H9 (cell line): ENCODE results near the gene PIPOX. TPM values are rescaled to one million over a fixed set of nuclear protein-coding genes. Genes with fewer than 3 reads are reported as not detected.
A peak's percentile ranks its signal among the peaks of the same experiment; 100 is the strongest.

ENCODE experiments used
- DNase-seq: peaks from one replicate; pipeline ENCODE4 v3.0.0-alpha.2; 2017
- H2AFZ ChIP-seq: one replicate; pipeline ENCODE4 v1.6.1; 2013; ENCODE audit warnings: mild to moderate bottlenecking, low read length, control low read depth, moderate library complexity
- H2AK5ac ChIP-seq: 2 replicates; pipeline ENCODE4 v1.6.1; 2013; ENCODE audit warnings: low read length, control low read depth, mixed read lengths; ENCODE audit not compliant: insufficient read length
- H2BK120ac ChIP-seq: one replicate; pipeline ENCODE4 v1.6.1; 2013; ENCODE audit warnings: low read depth, mild to moderate bottlenecking, low read length, control low read depth, inconsistent platforms; ENCODE audit not compliant: poor library complexity, severe bottlenecking
- H2BK12ac ChIP-seq: 2 replicates; pipeline ENCODE4 v1.6.1; 2013; ENCODE audit warnings: low read length, control low read depth, mixed read lengths, low read depth; ENCODE audit not compliant: insufficient read length
- H2BK15ac ChIP-seq: 2 replicates; pipeline ENCODE4 v1.6.1; 2013; ENCODE audit warnings: low read depth, low read length, control low read depth
- H2BK20ac ChIP-seq: one replicate; pipeline ENCODE4 v1.6.1; 2013; ENCODE audit warnings: low read depth, mild to moderate bottlenecking, low read length, control low read depth, inconsistent platforms; ENCODE audit not compliant: poor library complexity, severe bottlenecking
- H2BK5ac ChIP-seq: 2 replicates; pipeline ENCODE4 v1.6.1; 2013; ENCODE audit warnings: low read length, control low read depth, mixed read lengths; ENCODE audit not compliant: insufficient read length
- H3K14ac ChIP-seq: 2 replicates; pipeline ENCODE4 v1.6.1; 2013; ENCODE audit warnings: low read length, control low read depth; ENCODE audit not compliant: insufficient read depth
- H3K18ac ChIP-seq: 2 replicates; pipeline ENCODE4 v1.6.1; 2013; ENCODE audit warnings: low read depth, mild to moderate bottlenecking, mixed read lengths, low read length, control low read depth; ENCODE audit not compliant: insufficient read length
- H3K23ac ChIP-seq: 2 replicates; pipeline ENCODE4 v1.6.1; 2013; ENCODE audit warnings: low read length, control low read depth, mixed read lengths, low read depth; ENCODE audit not compliant: insufficient read length
- H3K23me2 ChIP-seq: 2 replicates; pipeline ENCODE4 v1.6.1; 2013; ENCODE audit warnings: low read depth, mild to moderate bottlenecking, mixed read lengths, low read length, control low read depth; ENCODE audit not compliant: insufficient read length, poor library complexity, severe bottlenecking
- H3K27ac ChIP-seq: 2 replicates; pipeline ENCODE4 v1.5.1; 2013; ENCODE audit warnings: low read length, control low read depth, mixed read lengths, low read depth; ENCODE audit not compliant: insufficient read length
- H3K27me3 ChIP-seq: 2 replicates; pipeline ENCODE4 v1.6.1; 2013; ENCODE audit warnings: low read length, control low read depth, inconsistent platforms; ENCODE audit not compliant: insufficient read depth
- H3K4ac ChIP-seq: 2 replicates; pipeline ENCODE4 v1.6.1; 2013; ENCODE audit warnings: low read depth, mild to moderate bottlenecking, control low read depth, inconsistent platforms, low read length, moderate library complexity
- H3K4me1 ChIP-seq: 2 replicates; pipeline ENCODE4 v1.6.1; 2013; ENCODE audit warnings: low read length, control low read depth, inconsistent platforms; ENCODE audit not compliant: insufficient read depth
- H3K4me2 ChIP-seq: 2 replicates; pipeline ENCODE4 v1.6.1; 2013; ENCODE audit warnings: low read length, control low read depth, mixed read lengths; ENCODE audit not compliant: insufficient read length, insufficient read depth
- H3K56ac ChIP-seq: 2 replicates; pipeline ENCODE4 v1.6.1; 2013; ENCODE audit warnings: low read depth, mild to moderate bottlenecking, mixed read lengths, low read length, control low read depth; ENCODE audit not compliant: insufficient read length
- H3K79me1 ChIP-seq: 2 replicates; pipeline ENCODE4 v1.6.1; 2013; ENCODE audit warnings: low read depth, mild to moderate bottlenecking, moderate library complexity, low read length, control low read depth, inconsistent platforms; ENCODE audit not compliant: insufficient read depth, poor library complexity, severe bottlenecking
- H3K79me2 ChIP-seq: 2 replicates; pipeline ENCODE4 v1.6.1; 2013; ENCODE audit warnings: low read length, control low read depth, inconsistent platforms; ENCODE audit not compliant: insufficient read depth
- H3K9ac ChIP-seq: 2 replicates; pipeline ENCODE4 v1.6.1; 2013; ENCODE audit warnings: low read length, control low read depth, mixed read lengths; ENCODE audit not compliant: insufficient read length; ENCODE audit errors: extremely low read depth
- H3K9me3 ChIP-seq: one replicate; pipeline ENCODE4 v1.6.1; 2013; ENCODE audit warnings: low read depth, low read length, inconsistent platforms; ENCODE audit not compliant: control insufficient read depth
- H3T11ph ChIP-seq: one replicate; pipeline ENCODE4 v1.6.1; 2013; ENCODE audit warnings: mild to moderate bottlenecking, low read length, control low read depth, inconsistent platforms
- H4K20me1 ChIP-seq: one replicate; pipeline ENCODE4 v1.6.1; 2013; ENCODE audit not compliant: control insufficient read depth, insufficient read length, insufficient read depth
- H4K5ac ChIP-seq: 2 replicates; pipeline ENCODE4 v1.6.1; 2013; ENCODE audit warnings: low read depth, mild to moderate bottlenecking, mixed read lengths, low read length, control low read depth; ENCODE audit not compliant: insufficient read length
- H4K8ac ChIP-seq: replicated peaks from 2 replicates; pipeline ENCODE4 v1.6.1; 2013; ENCODE audit warnings: low read length, control low read depth, mixed read lengths, low read depth; ENCODE audit not compliant: insufficient read length
- H4K91ac ChIP-seq: 2 replicates; pipeline ENCODE4 v1.6.1; 2013; ENCODE audit warnings: low read depth, mild to moderate bottlenecking, moderate library complexity, mixed read lengths, low read length, control low read depth; ENCODE audit not compliant: insufficient read length
- H3K27ac Mint-ChIP-seq, 3 experiments: 2 replicates in 2 of 3; 3 replicates in 1 of 3; pipeline ENCODE4 v1.8.0; 2020 to 2021; ENCODE audit warnings: mixed read lengths in 3 of 3, mild to moderate bottlenecking in 1 of 3, moderate library complexity in 1 of 3
- H3K27me3 Mint-ChIP-seq: 2 replicates; pipeline ENCODE4 v1.8.0; 2021; ENCODE audit warnings: low read depth, mild to moderate bottlenecking, moderate library complexity, mixed read lengths
- H3K36me3 Mint-ChIP-seq, 3 experiments: 2 replicates in 2 of 3; 3 replicates in 1 of 3; pipeline ENCODE4 v1.8.0; 2020 to 2021; ENCODE audit warnings: low read depth in 3 of 3, mixed read lengths in 3 of 3; ENCODE audit not compliant: insufficient read depth in 1 of 3
- H3K4me1 Mint-ChIP-seq, 2 experiments: 2 replicates each; pipeline ENCODE4 v1.8.0; 2020; ENCODE audit warnings: mixed read lengths in 2 of 2
- H3K4me3 Mint-ChIP-seq, 2 experiments: 2 replicates in 1 of 2; 3 replicates in 1 of 2; pipeline ENCODE4 v1.8.0; 2020 to 2021; ENCODE audit warnings: mild to moderate bottlenecking in 2 of 2, mixed read lengths in 2 of 2, moderate library complexity in 1 of 2
- H3K9me3 Mint-ChIP-seq, 2 experiments: 2 replicates in 1 of 2; 3 replicates in 1 of 2; pipeline ENCODE4 v1.8.0; 2020; ENCODE audit warnings: mild to moderate bottlenecking in 2 of 2, mixed read lengths in 2 of 2, moderate library complexity in 1 of 2
- CTCF ChIP-seq: fragments of 200-600 bp; sonication (generic); conservative IDR thresholded peaks from 3 replicates; pipeline ENCODE4 v1.8.0; 2021; ENCODE audit warnings: antibody characterized with exemption, mild to moderate bottlenecking
- WGBS: extraction: QIAGEN DNeasy Blood & Tissue Kit; methylation state at CpG from one replicate; pipeline ENCODE4 v1.1.7; 2013; ENCODE audit warnings: missing lambda C conversion rate, low lambda C conversion rate, mixed read lengths; ENCODE audit not compliant: insufficient read length; ENCODE audit errors: extremely low coverage; 5-methylcytosine and 5-hydroxymethylcytosine counted together
- total RNA-seq: library from RNA; stranded (reverse); gene quantifications from 2 replicates; pipeline ENCODE4 v1.2.1, GENCODE V29; 2021

PIPOX gene
- total RNA-seq, 1 experiment from 2014 or later = 30.1 TPM

GRCh38 chr17:29091606-29092289 is 48.8 kb downstream of the PIPOX start:
- H3K4me3 Mint-ChIP-seq = no peak overlapping the region
- Histone ChIP-seq H3K4me1 (peaks cover 3% of the 10 kb centered on the region), H3K79me1 (no peaks in the 10 kb centered on the region), H3K23ac (no peak overlapping the region), H2AFZ (no peak overlapping the region), H3K4ac (no peak overlapping the region), H2AK5ac (no peak overlapping the region), H2BK120ac (no peak overlapping the region), H3K9me3 (no peaks in the 10 kb centered on the region), H3K14ac (no peak overlapping the region), H3K27ac (no peak overlapping the region), H3K27me3 (no peaks in the 10 kb centered on the region), H3T11ph (no peak overlapping the region), H2BK20ac (no peak overlapping the region), H3K79me2 (no peaks in the 10 kb centered on the region), H3K18ac (no peak overlapping the region), H2BK15ac (no peak overlapping the region), H2BK5ac (no peak overlapping the region), H4K91ac (no peak overlapping the region), H3K9ac (no peak overlapping the region), H4K20me1 (no peaks in the 10 kb centered on the region), H3K4me2 (no peak overlapping the region), H3K23me2 (no peaks in the 10 kb centered on the region), H4K8ac (no peak overlapping the region), H3K56ac (no peak overlapping the region), H4K5ac (no peak overlapping the region), H2BK12ac (no peak overlapping the region)
- H3K9me3 Mint-ChIP-seq = no peaks in the 10 kb centered on the region
- no peak for TF ChIP-seq CTCF
- peaks cover 20 to 58% (median 52%) of the 10 kb centered on the region in 3 experiments for H3K36me3 Mint-ChIP-seq
- peaks cover 29 to 39% of the 10 kb centered on the region in 2 experiments for H3K4me1 Mint-ChIP-seq
- WGBS = no CpG with 5 or more reads among the region's 13 CpGs
- peak overlapping the region in 1 of 3 experiments; percentile 80; a peak in 2 of 7 replicates for H3K27ac Mint-ChIP-seq
- H3K27me3 Mint-ChIP-seq = no peaks in the 10 kb centered on the region
- no peak for DNase-seq
